K562 (cell line): ENCODE data around the gene MYH9. TPM values are rescaled to one million over a fixed set of nuclear protein-coding genes. Genes with fewer than 3 reads are reported as not detected.

Experiments
- ATAC-seq: fragments of 200-7000 bp; cut with Tn5 transposase; 3 replicates; pipeline ENCODE4 v1.9.1; 2020; ENCODE audit warnings: moderate library complexity
- BruUV-seq: library from RNA; stranded (reverse); fragments of 400-500 nt; replicated peaks from 2 replicates; lab custom pipeline; 2021; lab: Mats Ljungman, UMichigan
- CTCF ChIA-PET: fragments of 300-600 bp; formaldehyde crosslinking; extraction: SDS; loops from one replicate; lab custom pipeline; 2021; ENCODE audit warnings: low intra/inter-chr PET ratio; lab: Yijun Ruan, JAX
- POLR2A ChIA-PET: fragments of 300-600, 350-650 bp; sonication (Branson Sonifier 250); formaldehyde crosslinking; extraction: SDS; loops from one replicate; lab custom pipeline; 2021; ENCODE audit warnings: antibody characterized with exemption, inconsistent platforms; lab: Yijun Ruan, JAX
- DNase-seq, 4 experiments: peaks; one replicate each; pipeline versions ENCODE4 v3.0.0 to v3.0.0-alpha.2; 2011 to 2018; ENCODE audit warnings: low spot score in 3 of 4, mixed read lengths in 3 of 4; ENCODE audit errors: extremely low read depth in 1 of 4
- FAIRE-seq: peaks from 2 replicates; lab custom pipeline; 2011; peaks lifted over from hg19 to GRCh38; lab: Jason Lieb, UNC
- H2AFZ ChIP-seq: 2 replicates; pipeline ENCODE4 v1.6.0; 2011; ENCODE audit warnings: low read depth, low read length, control low read depth, inconsistent platforms
- H3K27ac ChIP-seq: fragments of 200-600 bp; 3 replicates; pipeline ENCODE4 v1.8.0; 2011; ENCODE audit warnings: low read depth, mild to moderate bottlenecking, control low read depth, inconsistent platforms, low read length, moderate library complexity, mixed read lengths; ENCODE audit errors: extremely low read depth
- H3K27me3 ChIP-seq, 2 experiments: fragments of 300-600 bp in 1 of 2; 2 replicates in 1 of 2; 3 replicates in 1 of 2; pipeline versions ENCODE4 v1.6.0 to v1.8.0; 2011; ENCODE audit warnings: inconsistent platforms in 2 of 2, low read length in 2 of 2, mild to moderate bottlenecking in 1 of 2, mixed read lengths in 1 of 2, moderate library complexity in 1 of 2; ENCODE audit not compliant: control insufficient read depth in 2 of 2, insufficient read depth in 2 of 2
- H3K36me3 ChIP-seq: fragments of 300-600 bp; 3 replicates; pipeline ENCODE4 v1.8.0; 2011; ENCODE audit warnings: mild to moderate bottlenecking, low read length, inconsistent platforms; ENCODE audit not compliant: control insufficient read depth, insufficient read depth
- H3K4me1 ChIP-seq, 2 experiments: fragments of 200-600 bp in 1 of 2; replicated peaks in 1 of 2; 2 replicates in 1 of 2; 3 replicates in 1 of 2; pipeline versions ENCODE4 v1.5.1 to v1.8.0; 2011; ENCODE audit warnings: inconsistent platforms in 2 of 2, low read length in 2 of 2, mild to moderate bottlenecking in 1 of 2, mixed read lengths in 1 of 2, moderate library complexity in 1 of 2; ENCODE audit not compliant: control insufficient read depth in 2 of 2, insufficient read depth in 2 of 2
- H3K4me2 ChIP-seq: 2 replicates; pipeline ENCODE4 v1.6.1; 2011; ENCODE audit warnings: low read length, control low read depth, inconsistent platforms, mixed read lengths; ENCODE audit not compliant: insufficient read depth
- H3K4me3 ChIP-seq: fragments of 200-600 bp; sonication (generic), shearing (Covaris generic); 2 replicates; pipeline ENCODE4 v1.5.1; 2016; ENCODE audit warnings: control low read depth, inconsistent platforms
- H3K79me2 ChIP-seq: fragments of 200-600 bp; 3 replicates; pipeline ENCODE4 v1.8.0; 2011; ENCODE audit warnings: low read length, inconsistent platforms; ENCODE audit not compliant: control insufficient read depth, insufficient read depth
- H3K9ac ChIP-seq, 2 experiments: 2 replicates each; pipeline versions ENCODE4 v1.6.0 to v1.6.1; 2011; ENCODE audit warnings: low read depth in 2 of 2, low read length in 2 of 2, control low read depth in 1 of 2, inconsistent platforms in 1 of 2, mild to moderate bottlenecking in 1 of 2, mixed read lengths in 1 of 2; ENCODE audit not compliant: insufficient read depth in 1 of 2
- H3K9me1 ChIP-seq: one replicate; pipeline ENCODE4 v1.6.0; 2011; ENCODE audit warnings: inconsistent platforms, mild to moderate bottlenecking, low read length, moderate library complexity; ENCODE audit not compliant: control insufficient read depth, insufficient read depth
- H3K9me3 ChIP-seq: replicated peaks from 2 replicates; pipeline ENCODE4 v1.5.1; 2011; ENCODE audit warnings: low read depth, low read length, inconsistent platforms; ENCODE audit not compliant: control insufficient read depth, insufficient read depth
- H4K20me1 ChIP-seq: replicated peaks from 2 replicates; pipeline ENCODE4 v1.6.1; 2011; ENCODE audit warnings: low read length, inconsistent platforms, mixed read lengths; ENCODE audit not compliant: control insufficient read depth, insufficient read depth
- BCLAF1 ChIP-seq, 2 experiments: fragments of 450-650 bp in 1 of 2; IDR thresholded peaks; 2 replicates each; pipeline ENCODE4 v1.6.1; 2011 to 2017; ENCODE audit warnings: low read depth in 2 of 2, antibody characterized with exemption in 1 of 2, borderline replicate concordance in 1 of 2, low read length in 1 of 2, mild to moderate bottlenecking in 1 of 2, mixed read lengths in 1 of 2; ENCODE audit not compliant: control insufficient read depth in 1 of 2
- BRD4 ChIP-seq: fragments of 200-600 bp; sonication (generic); IDR thresholded peaks from 2 replicates; pipeline ENCODE4 v1.6.1; 2017; ENCODE audit warnings: inconsistent platforms
- EHMT2 ChIP-seq: fragments of 450-650 bp; IDR thresholded peaks from 2 replicates; pipeline ENCODE4 v1.6.1; 2018; ENCODE audit warnings: antibody characterized with exemption
- HDAC6 ChIP-seq: IDR thresholded peaks from 2 replicates; pipeline ENCODE4 v1.6.1; 2012; ENCODE audit warnings: low read depth, mild to moderate bottlenecking, control low read depth, inconsistent platforms, low read length, moderate library complexity
- HMGXB4 ChIP-seq: sonication (generic); formaldehyde crosslinking; IDR thresholded peaks from 2 replicates; pipeline ENCODE4 v1.8.1; 2023; ENCODE audit warnings: mild to moderate bottlenecking, missing genetic modification reagents
- HNRNPH1 ChIP-seq: fragments of 200-400 bp; formaldehyde crosslinking; optimal IDR thresholded peaks from 2 replicates; pipeline ENCODE3; 2017; ENCODE audit warnings: low read depth, mild to moderate bottlenecking, low read length, moderate library complexity
- IRF1 ChIP-seq: sonication (generic); formaldehyde crosslinking; IDR thresholded peaks from 2 replicates; pipeline ENCODE4 v1.8.0; 2022; ENCODE audit warnings: missing genetic modification reagents, mild to moderate bottlenecking, borderline replicate concordance
- MCM3 ChIP-seq: fragments of 450-650 bp; IDR thresholded peaks from 2 replicates; pipeline ENCODE4 v1.6.1; 2016
- MYBL2 ChIP-seq, 2 experiments: fragments of 450-650 bp in 1 of 2; sonication (generic) in 1 of 2; formaldehyde crosslinking in 1 of 2; IDR thresholded peaks; 2 replicates each; pipeline versions ENCODE4 v1.6.1 to v1.8.1; 2017 to 2022; ENCODE audit warnings: borderline replicate concordance in 1 of 2, inconsistent platforms in 1 of 2, low read depth in 1 of 2, mild to moderate bottlenecking in 1 of 2, missing genetic modification reagents in 1 of 2, moderate library complexity in 1 of 2
- RBBP5 ChIP-seq: fragments of 200-600 bp; sonication (generic); IDR thresholded peaks from 2 replicates; pipeline ENCODE4 v1.6.1; 2012; ENCODE audit warnings: borderline replicate concordance, mild to moderate bottlenecking, low read length, control low read depth, inconsistent platforms; ENCODE audit not compliant: insufficient read depth, poor library complexity, severe bottlenecking
- ZC3H8 ChIP-seq: fragments of 450-650 bp; IDR thresholded peaks from 2 replicates; pipeline ENCODE4 v1.6.1; 2017
- WGBS: fragments of 100-300 bp; shearing (Covaris generic); methylation state at CpG from one replicate; pipeline ENCODE4 v1.1.6; 2016; ENCODE audit warnings: low coverage, mixed read lengths; ENCODE audit not compliant: insufficient coverage; ENCODE audit errors: missing lambda C conversion rate; 5-methylcytosine and 5-hydroxymethylcytosine counted together
- in situ Hi-C: fragments of 300-500 bp; cut with MboI; formaldehyde crosslinking; loops from 4 replicates; pipeline ENCODE4 v1.15.0; 2018; ENCODE audit warnings: inconsistent platforms, mixed read lengths
- intact Hi-C: fragments of 100-400 bp; cut with micrococcal nuclease; formaldehyde crosslinking; loops from 2 replicates; pipeline ENCODE4 v1.14.2; 2022
- polyA plus RNA-seq, 8 experiments: library from polyadenylated mRNA; depleted of rRNA in 4 of 8; stranded (reverse) in 5 of 8; unstranded in 3 of 8; fragments of >200 nt; fragmentation: Nextera tagmentation in 2 of 8; fragmentation: Illumina TruSeq in 1 of 8; extraction: Ambion mirVana in 2 of 8; extraction: Trizol in 1 of 8; gene quantifications; 2 replicates each; pipeline versions ENCODE4 v1.2.1 to v1.2.3, GENCODE V29; 2011 to 2014; ENCODE audit warnings: inconsistent platforms in 1 of 8, missing spikeins in 1 of 8
- total RNA-seq, 7 experiments: library from RNA; depleted of rRNA in 6 of 7; stranded (reverse); fragments of >200 nt in 6 of 7; fragmentation: Illumina TruSeq in 2 of 7; extraction: Trizol in 2 of 7; gene quantifications; 2 replicates each; pipeline versions ENCODE4 v1.2.1 to v1.2.3, GENCODE V29; 2011 to 2021; ENCODE audit warnings: low replicate concordance in 1 of 7
- TF ChIP-seq, protein P1 (sequence below): fragments of 450-650 bp; IDR thresholded peaks from 2 replicates; pipeline ENCODE4 v1.7.1; 2018; ENCODE audit warnings: mild to moderate bottlenecking, low read depth; ENCODE audit not compliant: partially characterized antibody

Gene MYH9
- total and polyA plus RNA-seq, 9 of the 15 experiments (the other 6 are each of a cell fraction or from before 2014, with no cell fraction given): 0.71 to 111 (median 24.6) TPM

DNA sequence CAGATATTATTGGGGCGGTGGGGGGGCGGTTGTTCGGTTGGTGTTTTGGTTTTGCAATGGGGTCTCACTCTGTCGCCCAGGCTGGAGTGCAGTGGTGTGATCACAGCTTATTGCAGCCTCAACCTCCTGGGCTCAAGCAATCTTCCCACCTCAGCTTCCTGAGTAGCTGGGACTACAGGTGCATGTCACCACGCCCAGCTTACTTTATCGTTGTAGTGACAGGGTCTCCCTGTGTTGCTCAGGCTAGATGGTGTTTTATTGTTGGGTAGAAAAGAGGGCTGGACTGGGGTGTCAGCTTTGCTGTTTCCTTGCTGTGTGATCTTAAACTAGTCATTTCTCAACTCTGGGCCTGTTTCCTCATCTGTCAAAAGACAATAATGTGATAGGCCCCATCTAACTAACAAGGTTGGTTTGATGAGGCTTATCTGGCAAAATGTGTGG, 17.5 kb upstream of the MYH9 start (continued):
- TF ChIP-seq MYBL2 (IDR thresholded peaks at IDR 0.05; ENCODE audit: low read depth): no peak
- TF ChIP-seq MYBL2 (CRISPR knock-in tag; IDR thresholded peaks at IDR 0.05; ENCODE audit: borderline replicate concordance): no peak
- no peak for TF ChIP-seq MCM3
- TF ChIP-seq, all 486 proteins: peak for 0

DNA sequence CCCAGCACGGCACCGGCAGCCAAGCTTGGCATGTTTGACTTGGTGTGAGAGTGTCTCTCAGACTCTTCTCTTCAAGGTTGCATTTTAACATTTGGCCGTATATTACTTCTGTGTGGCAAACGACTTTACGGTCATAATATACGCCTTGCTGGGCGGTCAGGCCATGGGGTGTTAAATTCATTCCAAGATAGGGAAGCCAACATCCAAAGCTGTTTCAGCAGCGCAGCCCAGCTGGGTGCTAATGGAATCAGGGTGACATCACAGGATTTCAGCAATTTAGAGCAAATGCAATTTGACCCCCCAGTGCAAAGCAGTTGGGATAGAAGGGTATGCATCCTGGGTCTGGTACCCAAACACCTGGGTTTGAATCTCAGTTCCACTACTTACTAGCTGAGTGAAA, 16.7 kb upstream of the MYH9 start:
- no peak overlapping the region for H2AFZ ChIP-seq
- ChIA-PET POLR2A (no interaction called here), CTCF (no interaction called here)
- no peak overlapping the region for H3K9ac ChIP-seq
- 79% methylated on average over 7 of the region's 8 CpGs for WGBS
- no peaks in the 10 kb centered on the region for H4K20me1 ChIP-seq
- H3K36me3 ChIP-seq: no peaks in the 10 kb centered on the region
- intact Hi-C loops (no loop called here), in situ Hi-C loops (no loop called here)
- peaks cover under 1 to 2% of the 10 kb centered on the region in 2 experiments; a peak in 4 of 5 replicates for H3K4me1 ChIP-seq
- no peaks in the 10 kb centered on the region for H3K9me1 ChIP-seq
- H3K27me3 ChIP-seq: no peaks in the 10 kb centered on the region
- H3K79me2 ChIP-seq: no peaks in the 10 kb centered on the region
- no peak overlapping the region for H3K27ac ChIP-seq
- H3K4me3 ChIP-seq: no peak overlapping the region
- ATAC-seq (no peak), DNase-seq (no peak), FAIRE-seq (no peak)
- BruUV-seq: no TSS peak
- H3K9me3 ChIP-seq: no peaks in the 10 kb centered on the region
- H3K4me2 ChIP-seq: no peak overlapping the region
- TF ChIP-seq HDAC6 (no peak), BRD4 (no peak), BCLAF1 (IDR thresholded peaks at IDR 0.05; ENCODE audit: borderline replicate concordance in 1 of 2, control insufficient read depth in 1 of 2, low read depth in 2 of 2, low read length in 1 of 2) (no peak), IRF1 (CRISPR knock-in tag) (no peak), ZC3H8 (no peak), EHMT2 (no peak), RBBP5 (no peak), HNRNPH1 (no peak), HMGXB4 (CRISPR knock-in tag) (no peak)
- TF ChIP-seq, protein P1, sequence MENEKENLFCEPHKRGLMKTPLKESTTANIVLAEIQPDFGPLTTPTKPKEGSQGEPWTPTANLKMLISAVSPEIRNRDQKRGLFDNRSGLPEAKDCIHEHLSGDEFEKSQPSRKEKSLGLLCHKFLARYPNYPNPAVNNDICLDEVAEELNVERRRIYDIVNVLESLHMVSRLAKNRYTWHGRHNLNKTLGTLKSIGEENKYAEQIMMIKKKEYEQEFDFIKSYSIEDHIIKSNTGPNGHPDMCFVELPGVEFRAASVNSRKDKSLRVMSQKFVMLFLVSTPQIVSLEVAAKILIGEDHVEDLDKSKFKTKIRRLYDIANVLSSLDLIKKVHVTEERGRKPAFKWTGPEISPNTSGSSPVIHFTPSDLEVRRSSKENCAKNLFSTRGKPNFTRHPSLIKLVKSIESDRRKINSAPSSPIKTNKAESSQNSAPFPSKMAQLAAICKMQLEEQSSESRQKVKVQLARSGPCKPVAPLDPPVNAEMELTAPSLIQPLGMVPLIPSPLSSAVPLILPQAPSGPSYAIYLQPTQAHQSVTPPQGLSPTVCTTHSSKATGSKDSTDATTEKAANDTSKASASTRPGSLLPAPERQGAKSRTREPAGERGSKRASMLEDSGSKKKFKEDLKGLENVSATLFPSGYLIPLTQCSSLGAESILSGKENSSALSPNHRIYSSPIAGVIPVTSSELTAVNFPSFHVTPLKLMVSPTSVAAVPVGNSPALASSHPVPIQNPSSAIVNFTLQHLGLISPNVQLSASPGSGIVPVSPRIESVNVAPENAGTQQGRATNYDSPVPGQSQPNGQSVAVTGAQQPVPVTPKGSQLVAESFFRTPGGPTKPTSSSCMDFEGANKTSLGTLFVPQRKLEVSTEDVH: no peak
